Measurements from ENCODE around the gene SALL3. TPM values are rescaled to one million over a fixed set of nuclear protein-coding genes. Genes with fewer than 3 reads are reported as not detected.
A peak's percentile ranks its signal among the peaks of the same experiment; 100 is the strongest.

The SALL3 gene
- total and polyA plus RNA-seq, 2 of the 13 experiments (the other 11 are each of a cell fraction or from before 2014, with no cell fraction given): not detected

- no peaks in the 10 kb centered on the region for H4K20me1 ChIP-seq (ENCODE audit: insufficient read depth, low read length)
- no peak overlapping the region for H3K4me2 ChIP-seq (ENCODE audit: low read depth, low read length)
- ChIA-PET CTCF (ENCODE audit: low intra/inter-chr PET ratio, low total read pairs) (no interaction called here), POLR2A (no interaction called here)
- no peak overlapping the region for H2AFZ ChIP-seq (ENCODE audit: low read length)
- no peak overlapping the region for H3K9ac ChIP-seq (ENCODE audit: insufficient read depth, low read depth, low read length)
- 68% methylated on average over 20 of the region's 44 CpGs for WGBS (ENCODE audit: low lambda C conversion rate)
- peaks cover 0 to 34% of the 10 kb centered on the region in 2 experiments; a peak in 3 of 5 replicates for H3K27me3 ChIP-seq (ENCODE audit: control insufficient read depth in 1 of 2, insufficient read depth in 2 of 2, low read length in 2 of 2)
- no peak overlapping the region for H3K4me3 ChIP-seq (replicated peaks in 1 of 3; ENCODE audit: insufficient read depth in 1 of 3, low read depth in 2 of 3, low read length in 3 of 3)
- H3K27ac ChIP-seq (ENCODE audit: extremely low read length, insufficient read depth, low read length): no peak overlapping the region
- intact Hi-C loops (cut with micrococcal nuclease; ENCODE audit: unreplicated experiment) (no loop called here), in situ Hi-C loops (cut with HindIII; ENCODE audit: extremely low pct_ligation_motif_present, low pct_unique_long_range_greater_than_20kb) (loop anchor here (25.0 kb wide), 2 partner anchors 335 to 1085 kb away; no protein-coding TSS in a partner anchor)
- no peak for DNase-seq (ENCODE audit: low spot score)
- no peaks in the 10 kb centered on the region for H3K79me2 ChIP-seq (ENCODE audit: insufficient read depth, low read length)
- no TSS peak for BruUV-seq (replicated peaks)
- ATAC-seq: no peak
- no peak for FAIRE-seq
- H3K4me1 ChIP-seq (ENCODE audit: insufficient read depth, low read length): no peaks in the 10 kb centered on the region
- TF ChIP-seq RNF2 (conservative IDR thresholded peaks at IDR 0.05; ENCODE audit: low read depth): peak; percentile 41; the same call in 1 of the 2 replicates
- TF ChIP-seq FOXM1 (CRISPR knock-in tag; IDR thresholded peaks at IDR 0.05): no peak
- no peaks in the 10 kb centered on the region for H3K36me3 ChIP-seq (replicated peaks in 1 of 2; ENCODE audit: control insufficient read depth in 1 of 2, insufficient read depth in 2 of 2, low read length in 2 of 2)
- H3K9me3 ChIP-seq (ENCODE audit: low read length): no peaks in the 10 kb centered on the region
Measured at GRCh38 chr18:78996741-78997490, 17.3 kb downstream of the SALL3 start.

GRCh38 chr18:78998371-78999071 is 18.9 kb downstream of the SALL3 start:
- DNase-seq (ENCODE audit: low spot score) (no peak), ATAC-seq (no peak), FAIRE-seq (no peak)
- Histone ChIP-seq H3K27ac (ENCODE audit: extremely low read length, insufficient read depth, low read length) (no peak overlapping the region), H3K79me2 (ENCODE audit: insufficient read depth, low read length) (no peaks in the 10 kb centered on the region), H3K4me3 (replicated peaks in 1 of 3; ENCODE audit: insufficient read depth in 1 of 3, low read depth in 2 of 3, low read length in 3 of 3) (no peak overlapping the region), H3K4me2 (ENCODE audit: low read depth, low read length) (no peak overlapping the region), H4K20me1 (ENCODE audit: insufficient read depth, low read length) (no peaks in the 10 kb centered on the region), H3K27me3 (ENCODE audit: control insufficient read depth in 1 of 2, insufficient read depth in 2 of 2, low read length in 2 of 2) (peaks cover 0 to 38% of the 10 kb centered on the region in 2 experiments; a peak in 3 of 5 replicates), H3K36me3 (replicated peaks in 1 of 2; ENCODE audit: control insufficient read depth in 1 of 2, insufficient read depth in 2 of 2, low read length in 2 of 2) (no peaks in the 10 kb centered on the region), H2AFZ (ENCODE audit: low read length) (no peak overlapping the region), H3K4me1 (ENCODE audit: insufficient read depth, low read length) (no peaks in the 10 kb centered on the region), H3K9me3 (ENCODE audit: low read length) (no peaks in the 10 kb centered on the region), H3K9ac (ENCODE audit: insufficient read depth, low read depth, low read length) (no peak overlapping the region)
- CTCF ChIA-PET (ENCODE audit: low intra/inter-chr PET ratio, low total read pairs): no interaction called here
- POLR2A ChIA-PET: no interaction called here
- peak; percentile 87 for TF ChIP-seq CREB1 (IDR thresholded peaks at IDR 0.05)
- no peak for TF ChIP-seq CREB1 (CRISPR knock-in tag; IDR thresholded peaks at IDR 0.05)
- no peak for TF ChIP-seq ZNF780A (CRISPR knock-in tag; IDR thresholded peaks at IDR 0.05)
- TF ChIP-seq ATF7 (IDR thresholded peaks at IDR 0.05): peak; percentile 82
- TF ChIP-seq ATF7 (CRISPR knock-in tag; IDR thresholded peaks at IDR 0.05): no peak
- in situ Hi-C loops (cut with HindIII; ENCODE audit: extremely low pct_ligation_motif_present, low pct_unique_long_range_greater_than_20kb) (loop anchor here (25.0 kb wide), 2 partner anchors 336 to 1086 kb away; no protein-coding TSS in a partner anchor), intact Hi-C loops (cut with micrococcal nuclease; ENCODE audit: unreplicated experiment) (no loop called here)
- no TSS peak for BruUV-seq (replicated peaks)
- WGBS (ENCODE audit: low lambda C conversion rate): 37% methylated on average over 18 of the region's 18 CpGs
